ENCODE measurements around the gene LHFPL3.

LHFPL3 gene

DNA sequence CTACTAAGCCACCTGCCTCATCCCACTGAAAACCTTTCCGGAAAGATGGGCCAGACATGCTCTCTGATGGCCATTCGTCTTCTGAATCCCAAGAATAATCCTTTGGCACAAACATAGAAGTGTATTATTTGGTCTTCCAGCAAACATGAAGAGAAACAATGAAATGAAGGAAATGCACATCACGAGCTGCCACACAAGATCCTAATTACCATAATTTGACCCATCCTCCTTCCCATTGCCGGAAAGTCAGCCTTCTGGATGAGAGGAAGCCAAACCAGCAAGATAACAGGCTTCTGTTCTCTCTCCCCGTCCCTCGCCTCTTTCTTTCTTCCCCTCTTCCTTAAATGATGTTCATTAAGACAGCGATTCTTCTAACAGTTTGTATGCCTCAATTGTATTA is 466.7 kb downstream of the LHFPL3 start:
- no peaks in the 10 kb centered on the region for H3K4me1 ChIP-seq (ENCODE audit: control insufficient read depth, low read length)
- no peaks in the 10 kb centered on the region for H3K36me3 ChIP-seq (ENCODE audit: control insufficient read depth, low read length)
- no peaks in the 10 kb centered on the region for H3F3A ChIP-seq (ENCODE audit: control insufficient read depth, insufficient read depth)
- no peaks in the 10 kb centered on the region for H3K9me3 ChIP-seq (ENCODE audit: control insufficient read depth, insufficient read depth, low read length)
- no peak overlapping the region for H3K4me3 ChIP-seq (ENCODE audit: low read length)
- no peaks in the 10 kb centered on the region for H4K20me1 ChIP-seq (ENCODE audit: control insufficient read depth, insufficient read depth, low read depth, low read length)
- H3K27me3 ChIP-seq (ENCODE audit: control insufficient read depth, low read length) = peaks cover 13% of the 10 kb centered on the region
- no peak overlapping the region for H3K27ac ChIP-seq (ENCODE audit: low read depth, low read length)
- no peaks in the 10 kb centered on the region for H3K9me2 ChIP-seq (replicated peaks; ENCODE audit: control insufficient read depth, low read length)
- H3K79me2 ChIP-seq (ENCODE audit: control insufficient read depth, low read length) = no peaks in the 10 kb centered on the region
- H3K4me2 ChIP-seq (ENCODE audit: low read length) = no peak overlapping the region
- TF ChIP-seq, protein P1, sequence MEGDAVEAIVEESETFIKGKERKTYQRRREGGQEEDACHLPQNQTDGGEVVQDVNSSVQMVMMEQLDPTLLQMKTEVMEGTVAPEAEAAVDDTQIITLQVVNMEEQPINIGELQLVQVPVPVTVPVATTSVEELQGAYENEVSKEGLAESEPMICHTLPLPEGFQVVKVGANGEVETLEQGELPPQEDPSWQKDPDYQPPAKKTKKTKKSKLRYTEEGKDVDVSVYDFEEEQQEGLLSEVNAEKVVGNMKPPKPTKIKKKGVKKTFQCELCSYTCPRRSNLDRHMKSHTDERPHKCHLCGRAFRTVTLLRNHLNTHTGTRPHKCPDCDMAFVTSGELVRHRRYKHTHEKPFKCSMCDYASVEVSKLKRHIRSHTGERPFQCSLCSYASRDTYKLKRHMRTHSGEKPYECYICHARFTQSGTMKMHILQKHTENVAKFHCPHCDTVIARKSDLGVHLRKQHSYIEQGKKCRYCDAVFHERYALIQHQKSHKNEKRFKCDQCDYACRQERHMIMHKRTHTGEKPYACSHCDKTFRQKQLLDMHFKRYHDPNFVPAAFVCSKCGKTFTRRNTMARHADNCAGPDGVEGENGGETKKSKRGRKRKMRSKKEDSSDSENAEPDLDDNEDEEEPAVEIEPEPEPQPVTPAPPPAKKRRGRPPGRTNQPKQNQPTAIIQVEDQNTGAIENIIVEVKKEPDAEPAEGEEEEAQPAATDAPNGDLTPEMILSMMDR (IDR thresholded peaks at IDR 0.05; ENCODE audit: low read depth, low read length, poor library complexity, severe bottlenecking) = no peak
- no peak for TF ChIP-seq EZH2phosphoT487 (IDR thresholded peaks at IDR 0.05; ENCODE audit: borderline replicate concordance, low read length)

DNA sequence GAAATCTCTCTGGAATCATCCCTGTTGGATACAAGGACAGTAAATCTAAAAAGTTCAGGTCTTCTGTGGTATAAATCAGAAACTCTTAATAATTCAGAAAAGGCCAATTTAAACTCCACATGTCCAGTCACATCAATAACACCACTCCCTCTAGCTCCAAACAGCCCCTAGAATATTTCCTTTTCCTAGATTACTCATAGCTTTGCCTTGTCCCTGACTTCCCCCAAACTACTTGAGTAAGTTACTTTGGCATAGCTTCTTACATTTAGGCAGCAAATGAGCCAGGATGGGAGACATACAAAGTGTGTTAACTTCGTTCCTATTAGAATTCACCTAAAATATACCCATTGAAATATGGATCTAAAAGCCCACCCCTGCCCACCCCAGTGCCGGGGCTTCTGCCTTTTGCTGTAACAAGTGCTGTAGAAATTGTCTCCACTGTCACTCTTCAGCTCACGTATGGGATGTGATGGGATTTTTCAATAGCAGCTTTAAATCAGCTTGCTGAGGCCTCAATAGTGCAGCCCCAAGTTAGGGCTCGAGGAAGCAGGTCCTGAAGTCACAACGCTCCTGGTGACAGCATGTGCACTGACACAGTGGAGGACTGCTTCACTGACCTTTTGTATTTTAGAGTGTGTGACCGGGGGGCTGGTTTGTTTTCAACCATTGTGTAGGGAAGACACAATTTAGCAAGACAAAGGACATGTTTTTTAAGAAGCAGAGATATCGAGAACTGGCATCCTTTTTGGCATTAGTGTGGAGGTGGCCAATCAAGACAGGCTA is 467.4 kb downstream of the LHFPL3 start:
- H3K9me3 ChIP-seq (ENCODE audit: control insufficient read depth, insufficient read depth, low read length) = no peaks in the 10 kb centered on the region
- no peak overlapping the region for H3K4me3 ChIP-seq (ENCODE audit: low read length)
- no peaks in the 10 kb centered on the region for H3F3A ChIP-seq (ENCODE audit: control insufficient read depth, insufficient read depth)
- no peak for TF ChIP-seq EZH2phosphoT487 (IDR thresholded peaks at IDR 0.05; ENCODE audit: borderline replicate concordance, low read length)
- H3K4me2 ChIP-seq (ENCODE audit: low read length) = no peak overlapping the region
- peaks cover 9% of the 10 kb centered on the region for H3K27me3 ChIP-seq (ENCODE audit: control insufficient read depth, low read length)
- no peaks in the 10 kb centered on the region for H3K79me2 ChIP-seq (ENCODE audit: control insufficient read depth, low read length)
- H3K36me3 ChIP-seq (ENCODE audit: control insufficient read depth, low read length) = no peaks in the 10 kb centered on the region
- no peaks in the 10 kb centered on the region for H4K20me1 ChIP-seq (ENCODE audit: control insufficient read depth, insufficient read depth, low read depth, low read length)
- H3K9me2 ChIP-seq (replicated peaks; ENCODE audit: control insufficient read depth, low read length) = no peaks in the 10 kb centered on the region
- H3K4me1 ChIP-seq (ENCODE audit: control insufficient read depth, low read length) = no peaks in the 10 kb centered on the region
- H3K27ac ChIP-seq (ENCODE audit: low read depth, low read length) = no peak overlapping the region

DNA sequence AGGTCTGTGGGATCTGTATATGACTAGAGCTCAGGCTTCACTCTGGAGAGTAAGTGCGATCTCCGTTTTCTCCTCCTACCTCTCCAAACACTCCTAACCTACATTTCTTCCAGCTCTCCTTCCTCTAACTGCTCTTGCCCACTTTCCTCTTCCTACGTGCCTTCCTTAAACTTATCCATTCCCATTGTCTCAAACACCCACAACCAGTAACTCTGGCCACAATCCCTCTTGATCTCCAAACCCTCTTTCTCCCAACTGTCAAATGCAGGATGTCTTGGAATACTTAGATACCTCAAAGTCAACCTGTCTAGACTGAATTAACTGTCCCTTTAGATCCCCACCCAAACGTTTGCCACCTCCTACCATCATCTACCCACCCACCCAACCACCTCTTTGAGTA is 471.9 kb downstream of the LHFPL3 start:
- Histone ChIP-seq H3K4me3 (ENCODE audit: low read length) (no peak overlapping the region), H3K27ac (ENCODE audit: low read depth, low read length) (no peak overlapping the region), H3K36me3 (ENCODE audit: control insufficient read depth, low read length) (no peaks in the 10 kb centered on the region), H3K4me1 (ENCODE audit: control insufficient read depth, low read length) (no peaks in the 10 kb centered on the region), H3F3A (ENCODE audit: control insufficient read depth, insufficient read depth) (no peaks in the 10 kb centered on the region), H4K20me1 (ENCODE audit: control insufficient read depth, insufficient read depth, low read depth, low read length) (no peaks in the 10 kb centered on the region), H3K9me2 (replicated peaks; ENCODE audit: control insufficient read depth, low read length) (no peaks in the 10 kb centered on the region), H3K27me3 (ENCODE audit: control insufficient read depth, low read length) (peaks cover 6% of the 10 kb centered on the region), H3K79me2 (ENCODE audit: control insufficient read depth, low read length) (no peaks in the 10 kb centered on the region), H3K4me2 (ENCODE audit: low read length) (no peak overlapping the region), H3K9me3 (ENCODE audit: control insufficient read depth, insufficient read depth, low read length) (no peaks in the 10 kb centered on the region)
- TF ChIP-seq, protein P1 (IDR thresholded peaks at IDR 0.05; ENCODE audit: low read depth, low read length, poor library complexity, severe bottlenecking) = no peak
- no peak for TF ChIP-seq EZH2phosphoT487 (IDR thresholded peaks at IDR 0.05; ENCODE audit: borderline replicate concordance, low read length)

DNA sequence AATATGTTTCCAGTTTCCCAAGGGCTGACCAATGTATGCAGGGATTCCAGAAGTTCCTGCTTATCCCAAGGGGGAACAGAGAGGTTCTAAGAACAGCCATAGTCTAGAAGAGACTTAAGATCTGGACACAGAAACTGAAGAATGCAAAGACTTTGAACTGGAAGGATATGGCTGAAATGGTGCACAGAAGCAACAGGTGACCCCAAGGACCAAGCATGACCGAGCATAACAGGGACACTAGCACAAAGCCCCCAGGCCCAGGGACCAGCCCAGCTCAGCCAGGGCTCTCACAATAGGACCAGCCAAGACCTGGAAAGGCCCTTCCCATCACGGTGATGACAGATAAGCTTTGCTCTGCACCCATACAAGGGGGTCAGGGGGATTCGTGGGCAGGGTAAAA is 472.6 kb downstream of the LHFPL3 start:
- TF ChIP-seq, protein P1 (IDR thresholded peaks at IDR 0.05; ENCODE audit: low read depth, low read length, poor library complexity, severe bottlenecking) = no peak
- Histone ChIP-seq H3K27ac (ENCODE audit: low read depth, low read length) (no peak overlapping the region), H4K20me1 (ENCODE audit: control insufficient read depth, insufficient read depth, low read depth, low read length) (no peaks in the 10 kb centered on the region), H3K4me1 (ENCODE audit: control insufficient read depth, low read length) (no peaks in the 10 kb centered on the region), H3K4me3 (ENCODE audit: low read length) (no peak overlapping the region), H3K9me2 (replicated peaks; ENCODE audit: control insufficient read depth, low read length) (no peaks in the 10 kb centered on the region), H3K4me2 (ENCODE audit: low read length) (no peak overlapping the region), H3K79me2 (ENCODE audit: control insufficient read depth, low read length) (no peaks in the 10 kb centered on the region), H3K36me3 (ENCODE audit: control insufficient read depth, low read length) (no peaks in the 10 kb centered on the region), H3F3A (ENCODE audit: control insufficient read depth, insufficient read depth) (no peaks in the 10 kb centered on the region), H3K27me3 (ENCODE audit: control insufficient read depth, low read length) (peaks cover 3% of the 10 kb centered on the region; the same call in 1 of the 2 replicates), H3K9me3 (ENCODE audit: control insufficient read depth, insufficient read depth, low read length) (no peaks in the 10 kb centered on the region)
